ENCODE measurements around the gene GM2A.

- TF ChIP-seq POLR2A (IDR thresholded peaks at IDR 0.05) (no peak), CTCF (IDR thresholded peaks at IDR 0.05) (no peak)
These were observed 39.0 kb upstream of the GM2A start for GRCh38 chr5:151213803-151214613.

All from testis (tissue), 2 donors.